GM21786 (cell line): ENCODE results near the gene ABLIM1.

Experiments
- ATAC-seq: cut with Tn5 transposase; IDR thresholded peaks from one replicate; pipeline ENCODE4 v1.9.1; 2021; ENCODE audit not compliant: unreplicated experiment

The ABLIM1 gene

DNA sequence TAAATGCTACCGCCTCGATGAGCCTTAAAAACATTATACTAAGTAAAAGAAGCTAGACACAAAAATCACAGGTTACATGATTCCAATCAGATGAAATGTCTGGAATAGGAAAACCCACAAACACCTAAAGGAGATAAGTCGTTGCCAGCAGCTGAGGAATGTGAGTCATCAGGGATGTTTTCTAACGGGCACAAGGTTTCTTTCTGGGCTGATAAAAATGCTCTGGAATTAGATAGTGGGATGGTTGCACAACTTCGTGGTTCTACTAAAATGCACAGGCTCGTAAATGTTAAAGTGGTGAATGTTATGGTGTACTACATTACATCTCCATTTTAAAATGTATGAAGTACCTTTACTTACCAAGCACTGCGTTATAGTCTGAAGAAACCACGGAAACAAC is 9.7 kb downstream of the ABLIM1 start:
- ATAC-seq, result no peak

DNA sequence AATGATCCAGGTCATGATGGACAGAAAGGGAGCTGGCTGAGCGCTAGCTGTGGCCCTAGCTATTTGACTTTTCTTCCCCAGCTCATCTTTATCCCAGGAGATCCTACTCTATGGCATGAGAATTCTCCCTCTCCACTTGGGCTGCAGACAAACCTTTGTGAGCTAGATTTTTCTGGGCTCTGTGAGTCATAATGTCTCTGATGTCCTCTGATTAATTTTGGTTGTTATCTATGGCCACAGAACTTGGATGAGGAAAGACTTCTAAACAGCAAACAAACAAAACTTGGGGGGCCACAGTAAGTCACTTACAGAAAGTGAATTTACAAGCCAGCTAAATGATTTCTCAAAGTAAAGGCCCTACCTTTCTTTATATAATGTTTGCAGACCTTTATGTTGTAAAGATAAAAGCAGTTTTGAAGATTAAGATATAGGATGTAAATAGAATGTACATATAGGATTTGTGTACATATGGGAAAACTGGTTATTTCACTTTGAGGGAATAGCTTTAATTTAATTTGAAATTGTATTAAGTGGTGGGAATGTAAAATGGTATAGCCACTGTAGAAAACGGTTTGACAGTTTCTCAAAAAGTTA is 10.4 kb downstream of the ABLIM1 start:
- ATAC-seq, result no peak

GRCh38 chr10:114646426-114646825 is 11.6 kb downstream of the ABLIM1 start:
- ATAC-seq, result no peak

- ATAC-seq, result no peak
These were observed 12.4 kb downstream of the ABLIM1 start for GRCh38 chr10:114645706-114646105.

GRCh38 chr10:114643158-114643557 is 14.9 kb downstream of the ABLIM1 start:
- no peak for ATAC-seq

GRCh38 chr10:114642729-114643128 is 15.3 kb downstream of the ABLIM1 start:
- ATAC-seq, result no peak

GRCh38 chr10:114638821-114639625 is 19.1 kb downstream of the ABLIM1 start:
- ATAC-seq, result no peak

DNA sequence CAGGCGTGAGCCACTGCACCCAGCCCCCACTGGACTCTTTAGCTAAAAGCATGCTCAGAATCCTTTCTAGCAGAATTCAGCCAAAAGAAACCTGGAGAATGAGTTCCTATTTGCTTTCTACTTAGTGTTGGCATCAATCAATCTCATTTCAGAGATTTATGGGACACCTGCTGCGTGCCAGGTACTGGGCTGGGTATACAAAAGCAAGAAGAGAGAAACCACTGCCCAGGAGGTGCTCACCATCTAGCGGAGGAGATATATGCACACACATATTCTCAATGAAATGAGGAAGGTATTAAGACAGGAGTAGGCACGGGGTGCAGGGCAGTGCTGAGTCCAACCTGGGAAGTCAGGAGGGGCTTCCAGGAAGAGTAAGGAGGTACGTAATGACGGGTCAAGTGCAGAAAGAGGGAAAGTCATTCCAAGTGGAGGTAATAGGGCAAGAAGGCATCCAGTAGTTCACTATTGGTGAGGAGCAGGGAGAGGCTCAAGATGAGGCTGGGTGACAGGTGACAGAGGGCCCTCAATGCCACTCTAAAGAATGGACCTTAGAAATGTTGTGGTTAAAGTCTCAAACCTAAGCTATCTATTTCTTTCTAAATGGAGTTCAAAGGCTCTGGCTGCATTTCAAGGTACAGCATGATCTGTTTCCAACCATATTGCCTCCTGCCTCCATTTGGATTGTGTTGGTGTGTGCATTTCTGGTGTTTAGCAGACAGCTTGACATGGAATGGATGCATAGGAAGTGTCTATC is 22.1 kb downstream of the ABLIM1 start:
- no peak for ATAC-seq

DNA sequence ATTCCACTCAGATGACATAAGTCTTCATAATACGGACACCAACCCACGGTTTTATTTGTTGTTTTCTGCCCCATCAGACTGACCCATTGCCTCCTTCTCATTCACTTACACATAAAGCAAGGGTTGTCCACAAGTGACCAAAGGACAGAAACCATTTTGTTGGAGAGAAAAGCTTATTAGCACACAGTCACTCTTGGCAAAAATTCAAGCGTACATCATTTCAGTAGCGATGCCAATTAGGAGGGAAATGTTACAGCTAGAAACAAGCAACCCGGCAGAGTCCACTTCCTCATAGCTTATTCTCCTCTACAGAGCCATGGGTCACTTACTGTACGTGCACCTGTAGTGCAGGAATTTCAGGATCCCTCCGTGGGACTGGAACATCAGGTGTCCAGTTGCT is 23.0 kb downstream of the ABLIM1 start:
- ATAC-seq, result no peak

DNA sequence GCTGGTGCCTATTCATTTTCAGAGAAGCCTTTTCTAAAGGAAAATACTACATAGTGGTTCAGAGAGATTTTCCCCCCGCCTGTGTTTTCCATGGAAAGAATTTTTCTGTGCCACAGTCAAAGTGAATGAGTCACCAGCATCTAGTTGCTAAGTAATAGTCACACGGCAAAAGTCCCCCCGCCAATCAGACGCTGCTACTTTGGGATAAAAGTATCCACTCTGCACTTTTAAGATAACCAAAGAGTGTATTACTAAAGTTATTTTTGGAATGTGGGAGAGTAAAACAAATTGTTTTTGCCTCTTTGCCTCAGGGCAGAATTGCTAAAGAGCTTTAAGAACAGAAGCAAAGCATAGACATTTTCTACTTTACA is 23.5 kb downstream of the ABLIM1 start:
- ATAC-seq, result no peak

DNA sequence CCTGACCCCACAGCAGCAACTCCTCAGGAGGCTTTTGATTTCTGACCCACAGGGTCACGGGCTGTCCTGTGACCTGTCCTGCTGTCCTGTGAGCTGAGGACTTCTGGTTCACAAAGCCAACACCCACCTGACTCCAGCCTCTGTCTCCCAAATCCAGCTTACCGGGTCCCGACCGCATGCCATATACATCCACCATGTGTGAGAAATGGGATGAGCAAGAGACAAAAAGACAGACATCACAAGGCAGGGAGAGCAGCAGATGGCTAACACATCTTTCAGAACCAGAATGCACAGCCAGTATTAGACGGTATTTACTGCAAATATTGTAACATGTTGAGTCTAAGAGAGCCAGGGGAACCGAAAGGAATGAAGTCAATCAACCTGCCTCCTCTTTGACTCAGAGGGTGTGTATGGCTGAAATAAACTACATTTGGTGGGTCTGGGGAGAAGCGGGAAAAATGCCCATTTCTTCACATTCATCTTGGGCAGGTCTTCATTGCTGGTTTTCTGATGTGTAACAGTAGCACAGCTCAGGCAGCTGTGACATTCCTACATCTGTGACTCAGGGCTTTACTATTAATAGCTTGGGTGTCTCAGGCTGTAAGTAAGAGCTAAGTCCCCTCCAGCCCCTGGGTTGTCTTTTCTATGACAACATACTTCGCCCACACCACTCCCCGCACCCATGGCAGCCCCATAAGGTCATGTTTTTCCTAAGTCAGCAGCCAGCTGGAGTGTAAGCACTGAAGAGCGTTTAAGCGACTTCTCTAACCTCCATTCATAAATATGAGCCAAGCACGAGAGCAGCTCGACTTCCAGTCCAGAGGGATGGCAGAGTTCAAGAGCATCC is 25.0 kb downstream of the ABLIM1 start:
- no peak for ATAC-seq

DNA sequence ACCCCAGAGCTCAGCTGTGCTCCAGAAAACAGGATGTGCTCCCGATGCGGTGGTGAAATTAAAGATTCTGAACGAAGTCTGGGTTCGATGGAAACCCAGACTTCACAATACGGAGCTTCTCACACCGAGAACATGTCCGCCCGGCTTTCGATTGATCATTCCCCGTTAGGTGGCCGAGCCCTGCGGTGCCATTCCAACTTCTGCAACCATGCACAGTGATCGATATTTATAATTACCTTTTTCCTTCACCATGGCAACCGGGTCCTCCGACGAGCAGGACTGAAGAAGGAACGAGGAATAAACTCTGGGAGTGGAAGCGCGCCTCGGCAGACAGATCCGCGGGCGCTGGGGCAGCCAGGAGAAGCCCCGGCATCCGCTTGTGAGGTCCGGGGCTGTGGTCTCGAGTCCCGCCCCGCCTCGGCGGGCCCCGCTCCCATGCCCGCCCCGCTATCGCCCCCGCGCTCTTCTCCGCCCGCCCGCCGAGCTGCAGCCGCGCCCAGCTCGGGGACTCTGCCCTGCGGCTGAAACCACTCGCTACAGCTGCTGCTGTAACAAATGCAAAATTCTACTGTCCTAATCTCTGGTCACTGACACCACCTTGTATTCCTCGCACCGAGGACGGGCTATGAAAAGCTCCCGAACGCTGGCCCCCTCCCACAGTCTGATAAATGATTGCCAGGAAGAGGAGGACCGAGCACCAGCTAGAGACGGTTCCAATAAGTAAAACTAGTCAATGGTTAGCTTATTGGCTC is 26.2 kb downstream of the ABLIM1 start:
- peak; percentile 69 for ATAC-seq

- peak; percentile 4 for ATAC-seq
These were observed 26.9 kb downstream of the ABLIM1 start for GRCh38 chr10:114631090-114631665.

DNA sequence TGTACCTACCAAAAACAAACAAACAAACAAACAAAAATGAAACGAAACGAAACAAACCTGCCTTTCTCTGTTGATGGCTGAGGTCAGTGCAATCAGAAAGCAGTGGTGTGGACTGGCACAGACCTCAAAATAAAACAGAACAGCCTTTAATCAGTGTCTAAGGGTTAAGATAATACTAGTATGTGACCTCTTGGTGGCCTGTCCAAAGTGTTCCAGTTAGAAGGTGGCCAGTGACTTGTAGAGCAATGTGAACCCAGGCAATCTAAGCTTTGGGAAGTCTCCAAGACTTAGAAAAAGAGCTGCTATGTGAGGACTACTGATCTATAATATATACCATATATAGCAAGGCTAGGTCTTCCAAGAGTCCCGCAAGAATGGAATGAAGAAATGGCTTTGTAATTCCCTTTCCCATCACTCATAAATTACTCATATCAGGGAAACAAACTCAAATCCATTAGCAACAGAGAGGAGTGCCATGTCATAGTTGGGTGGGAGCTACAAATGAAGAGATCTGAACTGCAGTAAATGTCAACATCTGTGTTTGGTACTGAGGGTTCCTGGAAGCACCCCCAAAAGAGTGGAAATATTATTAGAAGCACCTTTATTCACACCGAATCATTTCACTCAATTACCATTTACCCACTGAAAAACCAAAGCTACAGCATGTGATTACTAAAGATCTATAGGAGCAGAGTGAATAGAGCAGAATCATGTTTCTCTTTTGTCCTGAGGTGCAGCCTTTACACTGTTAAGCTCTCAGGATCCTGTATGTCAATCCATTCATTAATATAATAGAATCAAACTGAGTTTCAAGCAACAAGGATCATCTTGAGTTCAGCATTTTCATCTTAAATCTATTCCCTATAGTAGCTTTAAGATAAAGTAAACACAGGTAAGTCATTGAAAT is 28.0 kb downstream of the ABLIM1 start:
- no peak for ATAC-seq

GRCh38 chr10:114629083-114629823 is 28.8 kb downstream of the ABLIM1 start:
- ATAC-seq, result no peak

DNA sequence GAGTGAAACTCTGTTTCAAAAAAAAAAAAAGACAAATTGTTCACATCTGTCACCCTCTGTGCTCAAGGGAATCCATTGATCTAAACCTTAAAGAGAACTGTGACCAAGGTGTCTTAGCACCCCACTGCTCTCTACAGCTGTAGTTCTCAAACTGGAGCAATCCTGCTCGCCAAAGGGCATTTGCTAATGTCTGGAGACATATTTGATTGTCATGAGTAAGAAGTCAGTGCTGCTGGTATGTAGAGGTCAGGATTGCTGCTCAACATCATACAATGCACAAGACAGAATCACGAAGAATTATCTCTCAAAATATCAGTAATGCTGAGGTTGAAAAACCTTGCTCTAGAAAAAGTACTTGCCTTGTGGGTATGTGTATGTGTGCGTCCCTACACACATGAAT is 30.0 kb downstream of the ABLIM1 start:
- ATAC-seq, result no peak

DNA sequence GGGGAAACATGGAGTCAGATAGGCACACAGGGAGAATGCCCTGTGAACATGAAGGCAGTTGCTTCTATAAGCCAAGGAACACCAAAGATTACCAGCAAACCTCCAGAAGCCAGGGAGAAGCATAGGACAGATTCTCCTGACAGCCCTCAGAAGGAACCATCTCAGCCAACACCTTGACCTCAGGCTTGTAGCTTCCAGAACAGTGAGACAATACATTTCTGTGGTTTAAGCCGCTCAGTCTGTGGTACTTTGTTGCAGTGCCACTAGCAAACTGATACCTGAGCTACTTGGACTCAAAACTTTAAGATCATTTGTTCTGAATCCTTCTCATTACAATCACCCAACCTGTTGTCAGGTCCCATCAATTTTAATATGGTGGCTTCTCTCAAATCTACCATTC is 31.2 kb downstream of the ABLIM1 start:
- no peak for ATAC-seq
